ENCODE results near the gene PSMB10.
A peak's percentile ranks its signal among the peaks of the same experiment; 100 is the strongest.
"Not testable (repeated sequence)": the region's sequence is repeated elsewhere in the genome, so short reads cannot be mapped to it uniquely, and the experiment has no call there.

The PSMB10 gene

DNA sequence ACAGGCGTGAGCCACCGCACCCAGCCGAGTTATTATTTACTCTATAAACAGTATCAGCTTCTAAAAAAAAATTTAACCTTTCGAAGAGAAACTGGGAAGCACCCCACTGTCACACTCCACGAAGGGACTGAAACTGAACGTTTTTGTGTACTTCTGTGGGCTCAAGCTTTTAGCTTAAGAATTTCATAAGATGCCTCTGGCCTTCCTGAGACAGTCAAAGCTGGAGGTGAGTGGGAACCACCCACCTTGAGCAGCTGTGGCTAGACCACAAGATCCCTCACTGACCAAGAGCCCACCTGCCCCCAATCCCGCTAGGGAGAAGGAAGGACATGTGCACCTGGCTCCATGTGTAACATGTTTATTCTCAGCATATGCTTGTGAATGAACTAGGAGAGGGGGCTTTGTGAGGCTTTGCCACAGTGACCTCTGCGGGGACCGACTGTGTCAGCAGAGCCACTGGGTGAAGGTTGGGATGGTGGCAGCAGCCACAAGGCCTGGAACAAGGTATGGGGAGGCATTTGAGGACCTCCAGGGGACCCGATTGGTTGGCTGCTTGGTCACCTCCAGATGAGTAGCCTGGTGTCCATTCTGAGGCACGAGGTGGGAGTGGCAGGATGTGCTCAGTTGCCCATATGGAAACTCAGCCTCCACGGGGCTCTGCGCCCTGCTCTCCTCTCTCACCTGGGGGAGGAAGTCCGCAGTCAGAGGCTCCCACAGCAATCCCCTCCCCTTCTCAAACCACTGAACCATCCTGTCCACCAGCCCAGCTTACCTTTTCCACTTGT is 38.9 kb upstream of the PSMB10 start:
- in situ Hi-C loops (cut with HindIII; ENCODE audit: low sequenced_read_pairs): no loop called here
- DNase-seq (ENCODE audit: low read depth, low spot score): no peak
- TF ChIP-seq, protein P1, sequence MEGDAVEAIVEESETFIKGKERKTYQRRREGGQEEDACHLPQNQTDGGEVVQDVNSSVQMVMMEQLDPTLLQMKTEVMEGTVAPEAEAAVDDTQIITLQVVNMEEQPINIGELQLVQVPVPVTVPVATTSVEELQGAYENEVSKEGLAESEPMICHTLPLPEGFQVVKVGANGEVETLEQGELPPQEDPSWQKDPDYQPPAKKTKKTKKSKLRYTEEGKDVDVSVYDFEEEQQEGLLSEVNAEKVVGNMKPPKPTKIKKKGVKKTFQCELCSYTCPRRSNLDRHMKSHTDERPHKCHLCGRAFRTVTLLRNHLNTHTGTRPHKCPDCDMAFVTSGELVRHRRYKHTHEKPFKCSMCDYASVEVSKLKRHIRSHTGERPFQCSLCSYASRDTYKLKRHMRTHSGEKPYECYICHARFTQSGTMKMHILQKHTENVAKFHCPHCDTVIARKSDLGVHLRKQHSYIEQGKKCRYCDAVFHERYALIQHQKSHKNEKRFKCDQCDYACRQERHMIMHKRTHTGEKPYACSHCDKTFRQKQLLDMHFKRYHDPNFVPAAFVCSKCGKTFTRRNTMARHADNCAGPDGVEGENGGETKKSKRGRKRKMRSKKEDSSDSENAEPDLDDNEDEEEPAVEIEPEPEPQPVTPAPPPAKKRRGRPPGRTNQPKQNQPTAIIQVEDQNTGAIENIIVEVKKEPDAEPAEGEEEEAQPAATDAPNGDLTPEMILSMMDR (IDR thresholded peaks at IDR 0.05; ENCODE audit: low read depth, low read length): no peak

DNA sequence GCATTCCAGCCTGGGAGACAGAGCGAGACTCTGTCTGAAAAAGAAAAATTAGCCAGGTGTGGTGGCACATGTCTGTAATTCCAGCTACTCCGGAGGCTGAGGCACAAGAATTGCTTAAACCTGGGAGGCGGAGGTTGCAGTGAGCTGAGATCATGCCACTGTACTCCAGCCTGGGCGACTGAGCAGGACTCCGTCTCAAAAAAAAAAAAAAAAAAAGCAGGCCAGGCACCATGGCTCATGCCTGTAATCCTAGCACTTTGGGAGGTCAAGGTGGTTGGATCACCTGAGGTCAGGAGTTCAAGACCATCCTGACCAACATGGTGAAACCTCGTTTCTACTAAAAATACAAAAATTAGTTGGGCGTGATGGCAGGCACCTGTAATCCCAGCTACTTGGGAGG is 35.6 kb upstream of the PSMB10 start:
- DNase-seq (ENCODE audit: low read depth, low spot score); H3K4me3 ChIP-seq (ENCODE audit: low read depth, low read length); in situ Hi-C loops (cut with HindIII; ENCODE audit: low sequenced_read_pairs): not testable (repeated sequence)

More for the DNA sequence above, 38.9 kb upstream of the PSMB10 start:
- H3K4me3 ChIP-seq (ENCODE audit: low read depth, low read length): no peak overlapping the region

DNA sequence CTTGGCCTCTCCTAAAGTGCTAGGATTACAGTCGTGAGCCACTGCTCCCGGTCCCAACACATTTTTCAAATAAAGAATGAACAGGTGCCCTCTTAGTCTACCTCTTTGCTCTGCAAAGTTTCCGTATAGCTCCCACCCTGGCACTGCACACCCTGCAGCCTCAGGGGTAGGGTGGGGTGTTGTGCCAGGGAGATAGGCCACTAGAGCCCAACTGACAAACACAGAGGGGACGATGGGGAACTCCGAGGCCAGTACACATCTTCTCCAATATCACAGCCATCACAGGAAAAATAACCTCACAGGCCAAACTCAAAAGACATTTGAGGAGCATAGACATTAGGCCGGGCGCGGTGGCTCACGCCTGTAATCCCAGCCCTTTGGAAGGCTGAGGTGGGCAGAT is 34.5 kb upstream of the PSMB10 start:
- no peak for DNase-seq (ENCODE audit: low read depth, low spot score)
- in situ Hi-C loops (cut with HindIII; ENCODE audit: low sequenced_read_pairs): no loop called here
- TF ChIP-seq, protein P1 (IDR thresholded peaks at IDR 0.05; ENCODE audit: low read depth, low read length): no peak
- H3K4me3 ChIP-seq (ENCODE audit: low read depth, low read length): no peak overlapping the region

DNA sequence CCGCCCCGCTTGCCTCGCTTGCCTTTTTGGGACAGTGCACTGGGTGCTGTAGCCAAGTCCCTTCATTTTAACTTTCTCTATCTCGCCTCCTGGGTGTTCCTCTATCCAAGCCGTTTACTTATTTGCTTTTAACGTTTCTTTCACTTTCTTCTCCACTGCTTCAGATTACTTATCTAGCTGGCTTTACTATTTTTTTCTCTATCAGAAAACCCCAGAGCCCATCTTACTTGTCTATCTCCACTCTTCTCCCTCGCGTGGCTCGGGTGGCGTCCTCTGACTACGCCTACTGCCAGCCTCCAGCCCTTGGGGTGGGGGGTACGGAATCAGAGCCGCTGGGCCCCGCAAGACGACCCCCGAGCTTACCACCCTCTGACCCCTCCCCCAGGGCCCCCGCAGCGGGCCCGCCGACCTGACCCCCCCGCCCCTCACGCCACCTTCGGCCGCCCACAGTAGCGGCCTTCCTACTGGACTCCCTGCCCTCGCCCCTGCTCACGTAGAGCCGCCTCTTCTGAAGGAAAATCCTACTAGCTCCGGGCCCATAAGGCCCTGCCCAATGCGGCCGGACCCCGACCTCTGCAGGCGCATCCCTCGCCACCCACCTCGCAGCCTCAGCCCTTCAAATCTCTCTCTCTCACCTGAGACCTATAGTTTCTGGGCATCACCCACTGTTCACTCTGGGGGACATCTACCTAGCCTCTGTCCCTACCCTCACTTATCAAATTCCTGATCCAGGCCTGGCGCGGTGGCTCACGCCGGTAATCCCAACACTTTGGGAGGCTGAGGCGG is 32.8 kb upstream of the PSMB10 start:
- peak overlapping the region; percentile 92 for H3K4me3 ChIP-seq (ENCODE audit: low read depth, low read length)
- in situ Hi-C loops (cut with HindIII; ENCODE audit: low sequenced_read_pairs): no loop called here
- TF ChIP-seq, protein P1 (IDR thresholded peaks at IDR 0.05; ENCODE audit: low read depth, low read length): no peak
- DNase-seq (ENCODE audit: low read depth, low spot score): peak; percentile 11

DNA sequence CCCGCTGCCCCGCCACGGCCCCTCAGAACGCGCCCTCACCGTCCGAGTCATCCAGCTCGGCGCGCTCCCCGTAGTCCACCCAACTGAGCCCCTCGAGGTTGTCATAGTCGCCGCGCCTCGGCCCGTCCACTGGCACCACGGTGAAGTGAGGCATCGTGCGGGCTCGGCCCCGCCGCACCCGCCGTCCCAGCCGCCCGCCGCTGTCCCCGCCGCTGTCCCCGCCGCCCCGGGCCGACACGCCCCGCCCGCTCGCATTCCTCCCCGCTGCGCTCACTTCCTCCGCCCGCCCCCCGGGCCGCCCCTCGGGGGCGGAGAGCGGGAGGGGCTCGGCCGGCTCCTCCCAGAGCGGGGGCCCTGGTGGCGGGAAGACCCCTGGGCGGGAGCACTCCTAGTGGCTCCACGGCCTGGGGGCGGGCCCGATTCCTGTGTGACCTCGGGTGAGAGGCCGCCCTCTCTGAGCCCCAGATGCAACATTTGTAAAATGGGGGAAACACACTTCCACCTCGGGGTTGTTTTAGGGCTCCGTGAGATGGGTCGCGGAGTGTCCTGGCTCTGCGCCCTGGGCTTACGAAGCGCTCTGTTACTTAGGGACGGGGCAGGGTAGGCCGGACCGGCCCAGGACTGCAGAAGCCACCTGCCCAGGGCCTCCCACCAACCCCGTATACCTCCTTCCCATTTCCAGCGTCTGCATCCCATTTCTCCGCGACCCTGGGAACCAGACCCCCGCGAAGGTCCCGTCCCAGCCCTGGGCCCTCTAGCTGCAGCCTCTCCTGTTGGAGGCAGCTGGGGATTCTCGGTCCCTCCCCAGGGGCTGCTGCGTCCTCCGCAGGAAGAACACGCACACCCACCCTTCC is 32.0 kb upstream of the PSMB10 start, which contains the start of gene SLC12A4:
TSS of gene SLC12A4 (minus strand) at position 238 of the 854 bp plus-strand sequence. CDS start at position 154, 84 bp downstream.
- TF ChIP-seq, protein P1 (IDR thresholded peaks at IDR 0.05; ENCODE audit: low read depth, low read length): no peak
- DNase-seq (ENCODE audit: low read depth, low spot score): peak; percentile 69
- in situ Hi-C loops (cut with HindIII; ENCODE audit: low sequenced_read_pairs): no loop called here
- peak within 1 kb of the TSS; percentile 92 for H3K4me3 ChIP-seq (ENCODE audit: low read depth, low read length)

DNA sequence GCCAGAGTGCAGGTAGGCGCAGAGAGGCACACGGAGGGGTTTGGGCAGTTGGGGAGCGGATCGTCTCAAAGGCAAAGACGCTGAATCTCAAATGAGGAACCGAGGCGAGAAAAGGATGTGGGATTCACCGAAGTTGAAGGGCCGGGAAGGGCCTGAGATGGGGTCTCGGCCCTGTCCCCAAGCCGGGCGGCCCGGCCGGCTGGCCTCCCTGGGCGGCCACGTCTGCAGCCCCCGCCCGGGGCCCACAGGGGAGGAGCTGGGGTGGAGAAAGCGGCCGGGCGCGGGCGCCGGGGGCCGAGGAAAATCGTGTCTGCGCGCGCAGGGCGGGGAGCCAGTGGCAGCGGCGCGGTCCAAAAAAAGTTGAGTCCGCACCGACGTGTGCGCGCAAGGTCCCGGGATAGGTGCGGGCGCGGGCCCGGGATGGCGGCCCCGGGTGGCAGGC is 31.3 kb upstream of the PSMB10 start:
- in situ Hi-C loops (cut with HindIII; ENCODE audit: low sequenced_read_pairs): no loop called here
- peak overlapping the region; percentile 92 for H3K4me3 ChIP-seq (ENCODE audit: low read depth, low read length)
- no peak for DNase-seq (ENCODE audit: low read depth, low spot score)
- TF ChIP-seq, protein P1 (IDR thresholded peaks at IDR 0.05; ENCODE audit: low read depth, low read length): no peak

Measured in astrocyte of the spinal cord (primary cell).